IMR-90 (cell line): ENCODE data around the gene CECR2. TPM values are rescaled to one million over a fixed set of nuclear protein-coding genes. Genes with fewer than 3 reads are reported as not detected.

Experiments used
- ATAC-seq: fragments of 200-7000 bp; cut with Tn5 transposase; 2 replicates; pipeline ENCODE4 v1.9.1; 2020; ENCODE audit warnings: low read depth, mild to moderate bottlenecking, moderate library complexity
- BruUV-seq: library from RNA; stranded (reverse); fragments of 400-500 nt; replicated peaks from 2 replicates; lab custom pipeline; 2021; lab: Mats Ljungman, UMichigan
- CTCF ChIA-PET: fragments of 300-600 bp; formaldehyde crosslinking; extraction: SDS; loops from one replicate; lab custom pipeline; 2021; ENCODE audit warnings: antibody characterized with exemption; lab: Yijun Ruan, JAX
- POLR2A ChIA-PET: fragments of 300-600 bp; sonication (Branson Sonifier 250); formaldehyde crosslinking; loops from one replicate; lab custom pipeline; 2022; ENCODE audit warnings: antibody characterized with exemption; ENCODE audit not compliant: unreplicated experiment; lab: Charles Lee
- DNase-seq: peaks from one replicate; pipeline ENCODE4 v3.0.0; 2013
- H2AFZ ChIP-seq: replicated peaks from 2 replicates; pipeline ENCODE3; 2013; ENCODE audit warnings: low read length, mild to moderate bottlenecking; ENCODE audit not compliant: poor library complexity
- H2AK5ac ChIP-seq: 2 replicates; pipeline ENCODE4 v1.6.1; 2013; ENCODE audit warnings: low read depth, low read length, inconsistent platforms
- H2AK9ac ChIP-seq: replicated peaks from 2 replicates; pipeline ENCODE3; 2013; ENCODE audit warnings: mild to moderate bottlenecking, low read depth, low read length, moderate library complexity; ENCODE audit not compliant: poor library complexity
- H2BK120ac ChIP-seq: 2 replicates; pipeline ENCODE4 v1.6.1; 2013; ENCODE audit warnings: low read depth, low read length, inconsistent platforms
- H2BK15ac ChIP-seq: 3 replicates; pipeline ENCODE4 v1.6.1; 2013; ENCODE audit warnings: low read depth, low read length, inconsistent platforms
- H2BK20ac ChIP-seq: 2 replicates; pipeline ENCODE4 v1.6.1; 2013; ENCODE audit warnings: low read depth, mild to moderate bottlenecking, inconsistent platforms, low read length, moderate library complexity
- H2BK5ac ChIP-seq: 2 replicates; pipeline ENCODE4 v1.6.1; 2013; ENCODE audit warnings: mild to moderate bottlenecking, low read depth, low read length, inconsistent platforms; ENCODE audit not compliant: poor library complexity, severe bottlenecking
- H3K14ac ChIP-seq: replicated peaks from 2 replicates; pipeline ENCODE4 v1.6.1; 2013; ENCODE audit warnings: low read depth, low read length, inconsistent platforms
- H3K18ac ChIP-seq: 2 replicates; pipeline ENCODE4 v1.6.1; 2013; ENCODE audit warnings: low read depth, low read length, control low read depth
- H3K23ac ChIP-seq: 2 replicates; pipeline ENCODE4 v1.6.1; 2013; ENCODE audit warnings: low read depth, low read length, inconsistent platforms
- H3K27ac ChIP-seq: 2 replicates; pipeline ENCODE4 v1.5.1; 2013; ENCODE audit warnings: mild to moderate bottlenecking, control low read depth, low read length; ENCODE audit not compliant: insufficient read depth
- H3K27me3 ChIP-seq: 2 replicates; pipeline ENCODE4 v1.6.1; 2013; ENCODE audit warnings: low read length; ENCODE audit not compliant: control insufficient read depth, insufficient read depth
- H3K36me3 ChIP-seq: 2 replicates; pipeline ENCODE4 v1.6.1; 2013; ENCODE audit warnings: low read length, mixed read lengths; ENCODE audit not compliant: control insufficient read depth, insufficient read depth
- H3K4ac ChIP-seq: 2 replicates; pipeline ENCODE4 v1.6.1; 2013; ENCODE audit warnings: low read depth, low read length, inconsistent platforms
- H3K4me1 ChIP-seq: 2 replicates; pipeline ENCODE4 v1.6.1; 2013; ENCODE audit warnings: low read length, mixed read lengths; ENCODE audit not compliant: control insufficient read depth, insufficient read depth
- H3K4me2 ChIP-seq: 2 replicates; pipeline ENCODE4 v1.6.1; 2013; ENCODE audit warnings: low read depth, mild to moderate bottlenecking, control low read depth, low read length, moderate library complexity
- H3K4me3 ChIP-seq: 2 replicates; pipeline ENCODE4 v1.5.1; 2013; ENCODE audit warnings: low read depth, mild to moderate bottlenecking, control low read depth, low read length, moderate library complexity; ENCODE audit not compliant: insufficient read depth
- H3K56ac ChIP-seq: 2 replicates; pipeline ENCODE4 v1.6.1; 2013; ENCODE audit warnings: low read length, inconsistent platforms; ENCODE audit not compliant: insufficient read depth; ENCODE audit errors: extremely low read depth
- H3K79me1 ChIP-seq, 2 experiments: 2 replicates each; pipeline ENCODE4 v1.6.1; 2013; ENCODE audit warnings: low read length in 2 of 2, inconsistent platforms in 1 of 2, low read depth in 1 of 2
- H3K9ac ChIP-seq: 2 replicates; pipeline ENCODE4 v1.6.1; 2013; ENCODE audit warnings: low read depth, low read length, control low read depth
- H3K9me1 ChIP-seq: 2 replicates; pipeline ENCODE4 v1.6.1; 2013; ENCODE audit warnings: low read length, inconsistent platforms; ENCODE audit not compliant: insufficient read depth
- H3K9me3 ChIP-seq: 2 replicates; pipeline ENCODE4 v1.6.1; 2013; ENCODE audit warnings: low read length; ENCODE audit not compliant: control insufficient read depth, insufficient read depth
- H4K20me1 ChIP-seq: 2 replicates; pipeline ENCODE4 v1.6.1; 2013; ENCODE audit warnings: low read length, inconsistent platforms; ENCODE audit not compliant: insufficient read depth
- H4K5ac ChIP-seq: 2 replicates; pipeline ENCODE4 v1.6.1; 2013; ENCODE audit warnings: mild to moderate bottlenecking, low read depth, low read length, control low read depth
- H4K8ac ChIP-seq, 2 experiments: 2 replicates each; pipeline ENCODE4 v1.6.1; 2013; ENCODE audit warnings: low read depth in 2 of 2, low read length in 2 of 2, control low read depth in 1 of 2, inconsistent platforms in 1 of 2
- H4K91ac ChIP-seq: 2 replicates; pipeline ENCODE4 v1.6.1; 2013; ENCODE audit warnings: low read depth, low read length, inconsistent platforms; ENCODE audit not compliant: insufficient read depth
- RCOR1 ChIP-seq: IDR thresholded peaks from 2 replicates; pipeline ENCODE4 v1.6.1; 2012; ENCODE audit warnings: mild to moderate bottlenecking, low read length, improper control_type of control experiment; ENCODE audit not compliant: insufficient replicate concordance
- WGBS, 2 experiments: methylation state at CpG; one replicate each; pipeline versions ENCODE4 v1.1.5 to v1.1.7; 2013; ENCODE audit warnings: missing lambda C conversion rate in 2 of 2; ENCODE audit not compliant: insufficient read length in 1 of 2; ENCODE audit errors: extremely low coverage in 2 of 2; 5-methylcytosine and 5-hydroxymethylcytosine counted together
- dilution Hi-C: fragments of 300-500 bp; cut with HindIII; formaldehyde crosslinking; loops from one replicate; pipeline ENCODE4 v1.14.3; 2018; ENCODE audit warnings: low sequenced_read_pairs; ENCODE audit not compliant: unreplicated experiment
- in situ Hi-C: fragments of 300-500 bp; cut with MboI; formaldehyde crosslinking; loops from 3 replicates; pipeline ENCODE4 v1.14.3; 2019; ENCODE audit warnings: low sequenced_read_pairs, inconsistent platforms, mixed read lengths
- intact Hi-C: fragments of 100-400 bp; cut with micrococcal nuclease; formaldehyde crosslinking; loops from 2 replicates; pipeline ENCODE4 v1.10.0; 2022
- polyA plus RNA-seq, 3 experiments: library from polyadenylated mRNA; depleted of rRNA; stranded (reverse); fragments of >200 nt; gene quantifications; 2 replicates each; pipeline ENCODE4 v1.2.3, GENCODE V29; 2012; ENCODE audit warnings: low replicate concordance in 1 of 3
- total RNA-seq: library from RNA; depleted of rRNA; stranded (reverse); fragments of >200 nt; gene quantifications from 2 replicates; pipeline ENCODE4 v1.2.3, GENCODE V29; 2012

Gene CECR2
- total and polyA plus RNA-seq, 2 of the 4 experiments (the other 2 are of a cell fraction): under 0.01 TPM; not detected in 1

DNA sequence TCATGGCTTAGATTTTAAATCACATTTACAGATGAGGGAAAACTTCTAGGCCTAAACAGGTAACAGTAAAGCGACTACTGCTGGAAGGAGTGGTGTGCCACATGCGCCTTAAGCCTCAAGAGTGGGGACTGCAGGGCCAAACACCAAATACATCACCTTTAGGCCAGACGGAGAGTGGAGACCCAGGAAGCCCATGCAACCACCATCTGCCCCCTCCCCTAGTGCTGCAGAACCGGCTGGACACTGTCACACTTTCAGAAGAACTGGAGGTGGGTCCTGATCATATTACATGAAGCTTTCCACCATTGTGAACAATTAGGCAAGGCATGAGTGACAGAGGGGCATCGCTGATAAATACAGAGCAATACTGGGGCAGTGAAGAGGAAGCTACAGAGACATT is 222.9 kb downstream of the CECR2 start:
- no peak overlapping the region for H3K4me3 ChIP-seq
- no peak overlapping the region for H2AK5ac ChIP-seq
- no peak overlapping the region for H3K27ac ChIP-seq
- ATAC-seq (no peak), DNase-seq (no peak)
- no peak overlapping the region for H3K18ac ChIP-seq
- H3K4ac ChIP-seq: no peak overlapping the region
- dilution Hi-C loops: no loop called here
- H3K14ac ChIP-seq: no peak overlapping the region
- ChIA-PET POLR2A (no interaction called here), CTCF (no interaction called here)
- intact Hi-C loops: no loop called here
- H2BK120ac ChIP-seq: no peak overlapping the region
- no peak overlapping the region for H4K8ac ChIP-seq
- H4K20me1 ChIP-seq: no peaks in the 10 kb centered on the region
- no peak for TF ChIP-seq RCOR1
- in situ Hi-C loops: no loop called here
- no peak overlapping the region for H2AFZ ChIP-seq
- H2BK5ac ChIP-seq: no peak overlapping the region
- no peak overlapping the region for H3K56ac ChIP-seq
- no peak overlapping the region for H2BK15ac ChIP-seq
- no peaks in the 10 kb centered on the region for H3K27me3 ChIP-seq
- no peak overlapping the region for H3K23ac ChIP-seq
- TSS peak; percentile 93 for BruUV-seq
- no peak overlapping the region for H3K4me2 ChIP-seq
- peaks cover 49% of the 10 kb centered on the region for H3K36me3 ChIP-seq
- no peak overlapping the region for H4K91ac ChIP-seq
- no peak overlapping the region for H3K9ac ChIP-seq
- H2AK9ac ChIP-seq: no peak overlapping the region
- no peaks in the 10 kb centered on the region for H3K9me3 ChIP-seq
- H3K4me1 ChIP-seq: no peaks in the 10 kb centered on the region
- WGBS, 2 experiments: no CpG with 5 or more reads among the region's 5 CpGs
- H3K9me1 ChIP-seq: no peaks in the 10 kb centered on the region
- no peak overlapping the region for H4K5ac ChIP-seq
- no peak overlapping the region for H2BK20ac ChIP-seq
- H3K79me1 ChIP-seq: peaks cover 0 to 4% of the 10 kb centered on the region in 2 experiments; a peak in 1 of 4 replicates
